ENCODE data around the gene DCLK3. TPM values are rescaled to one million over a fixed set of nuclear protein-coding genes. Genes with fewer than 3 reads are reported as not detected.
A peak's percentile ranks its signal among the peaks of the same experiment; 100 is the strongest.

DCLK3 gene
- total RNA-seq, 4 donors from 2014 or later, result 0.10 to 0.55 (median 0.47) TPM

DNA sequence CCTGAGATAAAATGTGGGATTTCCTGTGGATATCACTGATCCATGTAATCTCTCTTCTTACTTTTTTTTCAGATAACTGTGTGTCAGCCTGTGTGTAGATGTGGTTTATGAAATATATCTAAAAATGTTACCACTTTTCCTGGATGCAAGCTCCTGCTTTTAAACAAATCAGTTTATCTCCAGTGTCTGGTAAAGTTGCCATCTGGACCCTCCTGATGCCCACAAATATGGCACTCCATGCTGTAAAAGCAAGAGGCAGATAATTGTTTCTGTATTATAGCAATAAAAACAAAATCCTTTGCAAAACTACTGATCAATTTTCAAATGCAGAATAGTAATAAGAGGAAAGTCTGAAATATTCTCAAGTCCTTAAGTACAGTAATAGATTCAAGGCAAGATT lies 7.6 kb upstream of the DCLK3 start:
- in situ Hi-C loops (cut with MboI; ENCODE audit: low sequenced_read_pairs in 4 of 4) (no loop called here), intact Hi-C loops (cut with DNase I; ENCODE audit: low total_unique reads) (no loop called here)
- ATAC-seq (no peak), DNase-seq (no peak)
- no peak overlapping the region for H3K4me3 ChIP-seq
- H3K9me3 ChIP-seq, result no peaks in the 10 kb centered on the region
- TF ChIP-seq POLR2A (IDR thresholded peaks at IDR 0.05) (no peak), CTCF (IDR thresholded peaks at IDR 0.05 in 4 of 5, conservative IDR thresholded peaks at IDR 0.05 in 1 of 5) (no peak)
- H3K27me3 ChIP-seq, result no peaks in the 10 kb centered on the region
- H3K36me3 ChIP-seq, result no peaks in the 10 kb centered on the region
- no peak overlapping the region for H3K27ac ChIP-seq
- no peaks in the 10 kb centered on the region for H3K4me1 ChIP-seq

DNA sequence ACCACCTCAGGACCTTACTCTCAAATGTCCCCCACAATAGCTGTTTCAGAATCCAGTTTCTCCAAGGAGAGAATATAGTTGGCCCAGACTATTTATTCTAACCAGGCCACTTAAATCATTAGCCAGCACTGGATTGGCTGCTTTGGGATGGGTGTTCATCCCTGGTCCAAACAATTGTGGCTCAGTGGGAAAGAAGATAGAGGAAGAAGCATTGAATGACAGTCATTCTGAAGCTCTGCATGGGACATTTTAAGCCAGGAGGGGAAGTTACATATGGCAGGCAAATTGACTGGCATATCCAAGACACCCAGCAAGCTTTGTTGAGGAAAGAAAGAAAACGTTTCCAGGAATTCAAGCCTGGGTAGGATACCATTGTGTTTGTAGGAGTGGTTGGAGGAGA lies 5.6 kb upstream of the DCLK3 start:
- in situ Hi-C loops (cut with MboI; ENCODE audit: low sequenced_read_pairs in 4 of 4), result no loop called here
- ATAC-seq (no peak), DNase-seq (no peak)
- no peaks in the 10 kb centered on the region for H3K4me1 ChIP-seq
- no peaks in the 10 kb centered on the region for H3K36me3 ChIP-seq
- TF ChIP-seq CTCF (IDR thresholded peaks at IDR 0.05 in 4 of 5, conservative IDR thresholded peaks at IDR 0.05 in 1 of 5) (no peak), POLR2A (IDR thresholded peaks at IDR 0.05) (no peak)
- H3K27me3 ChIP-seq, result peaks cover 0 to 9% (median under 1%) of the 10 kb centered on the region in 3 donors
- H3K9me3 ChIP-seq, result no peaks in the 10 kb centered on the region
- no peak overlapping the region for H3K4me3 ChIP-seq
- intact Hi-C loops (cut with DNase I; ENCODE audit: low total_unique reads), result no loop called here
- no peak overlapping the region for H3K27ac ChIP-seq

DNA sequence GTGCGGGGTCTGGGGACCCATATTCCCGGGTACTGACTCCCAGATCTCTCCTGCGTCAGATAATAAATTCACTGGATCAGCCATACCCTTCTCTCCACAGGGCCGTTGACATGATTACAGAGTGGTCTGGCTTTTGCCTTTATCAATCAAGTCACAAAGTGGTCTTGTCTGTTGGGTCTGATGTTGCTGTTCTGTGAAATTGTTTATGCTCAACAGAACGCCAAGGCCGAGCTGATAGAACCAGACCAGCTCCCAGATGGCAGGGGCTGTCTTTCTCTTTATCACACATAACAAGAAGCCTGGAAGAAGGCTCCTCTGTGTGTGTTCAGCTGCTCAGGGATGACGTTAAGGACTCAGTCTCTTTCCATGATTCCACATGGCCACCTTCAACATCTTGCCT lies 751 bp upstream of the DCLK3 start:
- H3K9me3 ChIP-seq, result no peaks in the 10 kb centered on the region
- no peaks in the 10 kb centered on the region for H3K4me1 ChIP-seq
- no peak overlapping the region for H3K27ac ChIP-seq
- TF ChIP-seq CTCF (IDR thresholded peaks at IDR 0.05 in 4 of 5, conservative IDR thresholded peaks at IDR 0.05 in 1 of 5) (no peak), POLR2A (IDR thresholded peaks at IDR 0.05) (no peak)
- ATAC-seq (no peak), DNase-seq (no peak)
- H3K27me3 ChIP-seq, result peaks cover 3 to 21% (median 14%) of the 10 kb centered on the region in 3 donors
- no peaks in the 10 kb centered on the region for H3K36me3 ChIP-seq
- intact Hi-C loops (cut with DNase I; ENCODE audit: low total_unique reads) (no loop called here), in situ Hi-C loops (cut with MboI; ENCODE audit: low sequenced_read_pairs in 4 of 4) (no loop called here)
- peak overlapping the region in 1 of 4 donors; percentile 44 for H3K4me3 ChIP-seq

GRCh38 chr3:36764704-36765038 lies 318 bp upstream of the DCLK3 start:
- peaks cover 3 to 21% (median 14%) of the 10 kb centered on the region in 3 donors for H3K27me3 ChIP-seq
- TF ChIP-seq POLR2A (IDR thresholded peaks at IDR 0.05) (no peak), CTCF (IDR thresholded peaks at IDR 0.05 in 4 of 5, conservative IDR thresholded peaks at IDR 0.05 in 1 of 5) (no peak)
- H3K4me3 ChIP-seq, result peak overlapping the region; percentile 26 to 44 (median 40)
- no peak for DNase-seq
- H3K4me1 ChIP-seq, result no peaks in the 10 kb centered on the region
- H3K36me3 ChIP-seq, result no peaks in the 10 kb centered on the region
- H3K27ac ChIP-seq, result peak overlapping the region in 1 of 4 donors; percentile 2
- in situ Hi-C loops (cut with MboI; ENCODE audit: low sequenced_read_pairs in 4 of 4), result no loop called here
- no peaks in the 10 kb centered on the region for H3K9me3 ChIP-seq
- ATAC-seq, result no peak
- intact Hi-C loops (cut with DNase I; ENCODE audit: low total_unique reads), result no loop called here
